GM23338 (cell line): ENCODE measurements around the gene FYN. TPM values are rescaled to one million over a fixed set of nuclear protein-coding genes. Genes with fewer than 3 reads are reported as not detected.

ENCODE experiments used
- ATAC-seq: fragments of 200-7000 bp; cut with Tn5 transposase; 3 replicates; pipeline ENCODE4 v1.9.1; 2020
- DNase-seq: peaks from one replicate; pipeline ENCODE4 v3.0.0-alpha.2; 2015; ENCODE audit warnings: low spot score
- H2AFZ ChIP-seq: fragments of 200-600 bp; sonication (generic); 2 replicates; pipeline ENCODE4 v1.8.0; 2016; ENCODE audit warnings: antibody characterized with exemption, mild to moderate bottlenecking, moderate library complexity
- H3F3A ChIP-seq: fragments of 200-600 bp; sonication (generic); replicated peaks from 2 replicates; pipeline ENCODE4 v1.8.0; 2017; ENCODE audit warnings: antibody characterized with exemption, mixed run types, low read depth
- H3K27ac ChIP-seq: fragments of 200-600 bp; sonication (generic); 2 replicates; pipeline ENCODE4 v1.6.1; 2016; ENCODE audit warnings: low read depth
- H3K27me3 ChIP-seq: fragments of 200-600 bp; sonication (generic); 2 replicates; pipeline ENCODE4 v1.8.0; 2016; ENCODE audit warnings: mild to moderate bottlenecking, mixed run types, moderate library complexity; ENCODE audit not compliant: insufficient read depth
- H3K36me3 ChIP-seq: fragments of 200-600 bp; sonication (generic); 2 replicates; pipeline ENCODE4 v1.8.0; 2016; ENCODE audit warnings: mild to moderate bottlenecking; ENCODE audit not compliant: insufficient read depth
- H3K4me1 ChIP-seq: fragments of 200-600 bp; sonication (generic); 2 replicates; pipeline ENCODE4 v1.8.0; 2016; ENCODE audit warnings: mild to moderate bottlenecking, moderate library complexity; ENCODE audit not compliant: insufficient read depth
- H3K4me2 ChIP-seq: fragments of 200-600 bp; sonication (generic); 2 replicates; pipeline ENCODE4 v1.7.1; 2017; ENCODE audit warnings: mixed run types
- H3K4me3 ChIP-seq: fragments of 200-600 bp; sonication (generic); 2 replicates; pipeline ENCODE4 v1.6.1; 2016; ENCODE audit warnings: mixed run types
- H3K79me2 ChIP-seq: fragments of 200-600 bp; sonication (generic); replicated peaks from 2 replicates; pipeline ENCODE4 v1.8.0; 2017; ENCODE audit warnings: mild to moderate bottlenecking; ENCODE audit not compliant: insufficient read depth
- H3K9me2 ChIP-seq: fragments of 200-600 bp; sonication (generic); 2 replicates; pipeline ENCODE4 v1.8.0; 2017; ENCODE audit not compliant: insufficient read depth
- H4K20me1 ChIP-seq: fragments of 200-600 bp; sonication (generic); replicated peaks from 2 replicates; pipeline ENCODE4 v1.8.0; 2017; ENCODE audit warnings: mild to moderate bottlenecking; ENCODE audit not compliant: insufficient read depth
- H3K27ac Mint-ChIP-seq: 2 replicates; pipeline ENCODE4 v1.8.0; 2020; ENCODE audit warnings: inconsistent platforms, mild to moderate bottlenecking, moderate library complexity, mixed read lengths
- H3K27me3 Mint-ChIP-seq: 3 replicates; pipeline ENCODE4 v1.8.0; 2022; ENCODE audit warnings: low read depth, mild to moderate bottlenecking, moderate library complexity, mixed read lengths, inconsistent platforms; ENCODE audit not compliant: insufficient read depth, poor library complexity
- H3K36me3 Mint-ChIP-seq: 3 replicates; pipeline ENCODE4 v1.8.0; 2021; ENCODE audit warnings: low read depth, mild to moderate bottlenecking, inconsistent platforms, moderate library complexity, mixed read lengths
- H3K4me1 Mint-ChIP-seq: 3 replicates; pipeline ENCODE4 v1.8.0; 2020; ENCODE audit warnings: mild to moderate bottlenecking, inconsistent platforms, mixed read lengths
- H3K4me3 Mint-ChIP-seq: 3 replicates; pipeline ENCODE4 v1.8.0; 2021; ENCODE audit warnings: moderate library complexity, mild to moderate bottlenecking, inconsistent platforms, mixed read lengths
- H3K9me3 Mint-ChIP-seq: 3 replicates; pipeline ENCODE4 v1.8.0; 2020; ENCODE audit warnings: moderate library complexity, mild to moderate bottlenecking, inconsistent platforms, mixed read lengths
- CREB1 ChIP-seq: fragments of 250-450 bp; sonication (Bioruptor Pico); IDR thresholded peaks from 2 replicates; pipeline ENCODE4 v1.5.0; 2020; ENCODE audit warnings: low read depth, mild to moderate bottlenecking, moderate library complexity
- CTCF ChIP-seq, 2 experiments: fragments of 200-600 bp in 1 of 2; sonication (generic) in 1 of 2; conservative IDR thresholded peaks; 2 replicates each; pipeline versions ENCODE4 v1.5.1 to v1.6.1; 2016 to 2017; ENCODE audit warnings: antibody characterized with exemption in 2 of 2, low read depth in 2 of 2, mild to moderate bottlenecking in 2 of 2, moderate library complexity in 1 of 2
- ETS1 ChIP-seq: IDR thresholded peaks from 2 replicates; pipeline ENCODE4 v1.6.1; 2016; ENCODE audit warnings: antibody characterized with exemption
- JUNB ChIP-seq: IDR thresholded peaks from one replicate; pipeline ENCODE4 v1.6.1; 2016; ENCODE audit warnings: antibody characterized with exemption; ENCODE audit not compliant: unreplicated experiment
- NANOG ChIP-seq: IDR thresholded peaks from 2 replicates; pipeline ENCODE4 v1.6.1; 2016; ENCODE audit warnings: antibody characterized with exemption, borderline replicate concordance
- POLR2AphosphoS5 ChIP-seq: IDR thresholded peaks from 2 replicates; pipeline ENCODE4 v1.6.1; 2016; ENCODE audit warnings: antibody characterized with exemption, low read depth
- REST ChIP-seq: IDR thresholded peaks from one replicate; pipeline ENCODE4 v1.6.1; 2018; ENCODE audit warnings: antibody characterized with exemption; ENCODE audit not compliant: unreplicated experiment
- STAT1 ChIP-seq: IDR thresholded peaks from one replicate; pipeline ENCODE4 v1.6.1; 2016; ENCODE audit warnings: antibody characterized with exemption; ENCODE audit not compliant: unreplicated experiment
- ZNF114 ChIP-seq: fragments of 250-450 bp; sonication (Bioruptor Pico); IDR thresholded peaks from 2 replicates; pipeline ENCODE4 v1.5.0; 2020; ENCODE audit warnings: mild to moderate bottlenecking, moderate library complexity
- polyA plus RNA-seq: library from polyadenylated mRNA; unstranded; fragments of >200 nt; fragmentation: Nextera tagmentation; extraction: Ambion mirVana; gene quantifications from 2 replicates; pipeline ENCODE4 v1.2.1, GENCODE V29; 2016
- total RNA-seq: library from RNA; depleted of rRNA; stranded (reverse); fragments of >200 nt; shearing (Covaris generic); gene quantifications from 2 replicates; pipeline ENCODE4 v1.2.3, GENCODE V29; 2014

FYN gene
- total and polyA plus RNA-seq, 2 experiments from 2014 or later = 46.8 to 143 TPM

- TF ChIP-seq REST (no peak), JUNB (no peak), CREB1 (CRISPR knock-in tag) (no peak), STAT1 (no peak), ETS1 (no peak)
These were observed 184.9 kb downstream of the FYN start (continued) for GRCh38 chr6:111688331-111688730.

GRCh38 chr6:111687652-111688051, 185.6 kb downstream of the FYN start:
- peaks cover 5% of the 10 kb centered on the region; the same call in 1 of the 2 replicates for H4K20me1 ChIP-seq
- no peaks in the 10 kb centered on the region for H3K27me3 ChIP-seq
- Mint-ChIP-seq H3K36me3 (peaks cover 33% of the 10 kb centered on the region), H3K9me3 (no peaks in the 10 kb centered on the region), H3K27me3 (no peaks in the 10 kb centered on the region), H3K27ac (no peak overlapping the region), H3K4me3 (no peak overlapping the region), H3K4me1 (peaks cover 17% of the 10 kb centered on the region)
- H3K9me2 ChIP-seq = no peaks in the 10 kb centered on the region
- H3K4me3 ChIP-seq = no peak overlapping the region
- no peak for ATAC-seq
- no peaks in the 10 kb centered on the region for H3K36me3 ChIP-seq
- TF ChIP-seq NANOG (no peak), POLR2AphosphoS5 (no peak), ETS1 (no peak), STAT1 (no peak), CTCF (conservative IDR thresholded peaks at IDR 0.05; ENCODE audit: low read depth in 2 of 2) (no peak), ZNF114 (CRISPR knock-in tag) (no peak)
- no peaks in the 10 kb centered on the region for H3F3A ChIP-seq
- H3K4me1 ChIP-seq = peaks cover 11% of the 10 kb centered on the region; the same call in 1 of the 2 replicates
- H2AFZ ChIP-seq = no peak overlapping the region
- H3K4me2 ChIP-seq = no peak overlapping the region
- no peaks in the 10 kb centered on the region for H3K79me2 ChIP-seq
- no peak for DNase-seq
- no peak overlapping the region for H3K27ac ChIP-seq
